Measurements from ENCODE around the gene SPATS2L.

GRCh38 chr2:200393191-200393590 lies 86.7 kb downstream of the SPATS2L start:
- TF ChIP-seq CTCF (IDR thresholded peaks at IDR 0.05) (no peak), POLR2A (IDR thresholded peaks at IDR 0.05) (no peak), EP300 (IDR thresholded peaks at IDR 0.05) (no peak)

Measured in ovary (tissue), 3 donors.